ENCODE results near the gene MRC1.

- TF ChIP-seq DNMT1 (IDR thresholded peaks at IDR 0.05) (no peak), POLR2AphosphoS5 (IDR thresholded peaks at IDR 0.05; ENCODE audit: control insufficient read depth, insufficient read depth, low read depth, low read length) (no peak), XRCC4 (IDR thresholded peaks at IDR 0.05; ENCODE audit: extremely low read depth, insufficient read depth, insufficient read length) (no peak), POLR2A (conservative IDR thresholded peaks at IDR 0.05) (no peak), FOSL1 (tag; conservative IDR thresholded peaks at IDR 0.05) (no peak), FOXO4 (CRISPR knock-in tag; IDR thresholded peaks at IDR 0.05) (no peak), EP300 (IDR thresholded peaks at IDR 0.05; ENCODE audit: low read length) (no peak), STAT6 (CRISPR knock-in tag; IDR thresholded peaks at IDR 0.05) (no peak), NFATC3 (IDR thresholded peaks at IDR 0.05) (no peak), YY1 (IDR thresholded peaks at IDR 0.05; ENCODE audit: borderline replicate concordance in 1 of 3, control insufficient read depth in 1 of 3, extremely low read depth in 1 of 3, insufficient read depth in 3 of 3, insufficient read length in 1 of 3, insufficient replicate concordance in 2 of 3, low read depth in 1 of 3, low read length in 2 of 3) (no peak), KDM4B (IDR thresholded peaks at IDR 0.05; ENCODE audit: borderline replicate concordance in 2 of 2, low read depth in 1 of 2) (no peak)
- TF ChIP-seq, protein P1, sequence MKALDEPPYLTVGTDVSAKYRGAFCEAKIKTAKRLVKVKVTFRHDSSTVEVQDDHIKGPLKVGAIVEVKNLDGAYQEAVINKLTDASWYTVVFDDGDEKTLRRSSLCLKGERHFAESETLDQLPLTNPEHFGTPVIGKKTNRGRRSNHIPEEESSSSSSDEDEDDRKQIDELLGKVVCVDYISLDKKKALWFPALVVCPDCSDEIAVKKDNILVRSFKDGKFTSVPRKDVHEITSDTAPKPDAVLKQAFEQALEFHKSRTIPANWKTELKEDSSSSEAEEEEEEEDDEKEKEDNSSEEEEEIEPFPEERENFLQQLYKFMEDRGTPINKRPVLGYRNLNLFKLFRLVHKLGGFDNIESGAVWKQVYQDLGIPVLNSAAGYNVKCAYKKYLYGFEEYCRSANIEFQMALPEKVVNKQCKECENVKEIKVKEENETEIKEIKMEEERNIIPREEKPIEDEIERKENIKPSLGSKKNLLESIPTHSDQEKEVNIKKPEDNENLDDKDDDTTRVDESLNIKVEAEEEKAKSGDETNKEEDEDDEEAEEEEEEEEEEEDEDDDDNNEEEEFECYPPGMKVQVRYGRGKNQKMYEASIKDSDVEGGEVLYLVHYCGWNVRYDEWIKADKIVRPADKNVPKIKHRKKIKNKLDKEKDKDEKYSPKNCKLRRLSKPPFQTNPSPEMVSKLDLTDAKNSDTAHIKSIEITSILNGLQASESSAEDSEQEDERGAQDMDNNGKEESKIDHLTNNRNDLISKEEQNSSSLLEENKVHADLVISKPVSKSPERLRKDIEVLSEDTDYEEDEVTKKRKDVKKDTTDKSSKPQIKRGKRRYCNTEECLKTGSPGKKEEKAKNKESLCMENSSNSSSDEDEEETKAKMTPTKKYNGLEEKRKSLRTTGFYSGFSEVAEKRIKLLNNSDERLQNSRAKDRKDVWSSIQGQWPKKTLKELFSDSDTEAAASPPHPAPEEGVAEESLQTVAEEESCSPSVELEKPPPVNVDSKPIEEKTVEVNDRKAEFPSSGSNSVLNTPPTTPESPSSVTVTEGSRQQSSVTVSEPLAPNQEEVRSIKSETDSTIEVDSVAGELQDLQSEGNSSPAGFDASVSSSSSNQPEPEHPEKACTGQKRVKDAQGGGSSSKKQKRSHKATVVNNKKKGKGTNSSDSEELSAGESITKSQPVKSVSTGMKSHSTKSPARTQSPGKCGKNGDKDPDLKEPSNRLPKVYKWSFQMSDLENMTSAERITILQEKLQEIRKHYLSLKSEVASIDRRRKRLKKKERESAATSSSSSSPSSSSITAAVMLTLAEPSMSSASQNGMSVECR (CRISPR knock-in tag; IDR thresholded peaks at IDR 0.05): no peak
These were observed 69.7 kb downstream of the MRC1 start for GRCh38 chr10:17878896-17879295.

Data from K562 (cell line).